SU-DHL-6 (cell line): Measurements from ENCODE around the gene CLEC5A.
"Not testable (repeated sequence)": the region's sequence is repeated elsewhere in the genome, so short reads cannot be mapped to it uniquely, and the experiment has no call there.

Experiments
- EZH2phosphoT487 ChIP-seq: fragments of 200-600 bp; sonication (generic), shearing (Covaris generic); conservative IDR thresholded peaks from 2 replicates; pipeline ENCODE4 v1.6.1; 2018; ENCODE audit warnings: mild to moderate bottlenecking, antibody characterized with exemption, low read length, moderate library complexity, mixed read lengths
- TF ChIP-seq, protein P1 (sequence below): fragments of 200-600 bp; sonication (generic); IDR thresholded peaks from one replicate; pipeline ENCODE4 v1.5.1; 2017; ENCODE audit warnings: antibody characterized with exemption, mild to moderate bottlenecking, low read length, moderate library complexity; ENCODE audit not compliant: insufficient read depth, poor library complexity, severe bottlenecking

GRCh38 chr7:141899366-141899765, 47.4 kb downstream of the CLEC5A start:
- TF ChIP-seq, protein P1, sequence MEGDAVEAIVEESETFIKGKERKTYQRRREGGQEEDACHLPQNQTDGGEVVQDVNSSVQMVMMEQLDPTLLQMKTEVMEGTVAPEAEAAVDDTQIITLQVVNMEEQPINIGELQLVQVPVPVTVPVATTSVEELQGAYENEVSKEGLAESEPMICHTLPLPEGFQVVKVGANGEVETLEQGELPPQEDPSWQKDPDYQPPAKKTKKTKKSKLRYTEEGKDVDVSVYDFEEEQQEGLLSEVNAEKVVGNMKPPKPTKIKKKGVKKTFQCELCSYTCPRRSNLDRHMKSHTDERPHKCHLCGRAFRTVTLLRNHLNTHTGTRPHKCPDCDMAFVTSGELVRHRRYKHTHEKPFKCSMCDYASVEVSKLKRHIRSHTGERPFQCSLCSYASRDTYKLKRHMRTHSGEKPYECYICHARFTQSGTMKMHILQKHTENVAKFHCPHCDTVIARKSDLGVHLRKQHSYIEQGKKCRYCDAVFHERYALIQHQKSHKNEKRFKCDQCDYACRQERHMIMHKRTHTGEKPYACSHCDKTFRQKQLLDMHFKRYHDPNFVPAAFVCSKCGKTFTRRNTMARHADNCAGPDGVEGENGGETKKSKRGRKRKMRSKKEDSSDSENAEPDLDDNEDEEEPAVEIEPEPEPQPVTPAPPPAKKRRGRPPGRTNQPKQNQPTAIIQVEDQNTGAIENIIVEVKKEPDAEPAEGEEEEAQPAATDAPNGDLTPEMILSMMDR, result not testable (repeated sequence)
- not testable (repeated sequence) for TF ChIP-seq EZH2phosphoT487
